ENCODE measurements around the gene G6PC3.
A peak's percentile ranks its signal among the peaks of the same experiment; 100 is the strongest.

G6PC3 gene

GRCh38 chr17:44071198-44071520, 624 bp downstream of the G6PC3 start:
- Histone ChIP-seq H3K4me3 (replicated peaks; ENCODE audit: insufficient read depth, low read length) (peak overlapping the region; percentile 73), H3K27me3 (ENCODE audit: insufficient read depth, poor library complexity, severe bottlenecking) (no peaks in the 10 kb centered on the region), H3K27ac (replicated peaks) (peak overlapping the region; percentile 81)
- TF ChIP-seq, protein P1, sequence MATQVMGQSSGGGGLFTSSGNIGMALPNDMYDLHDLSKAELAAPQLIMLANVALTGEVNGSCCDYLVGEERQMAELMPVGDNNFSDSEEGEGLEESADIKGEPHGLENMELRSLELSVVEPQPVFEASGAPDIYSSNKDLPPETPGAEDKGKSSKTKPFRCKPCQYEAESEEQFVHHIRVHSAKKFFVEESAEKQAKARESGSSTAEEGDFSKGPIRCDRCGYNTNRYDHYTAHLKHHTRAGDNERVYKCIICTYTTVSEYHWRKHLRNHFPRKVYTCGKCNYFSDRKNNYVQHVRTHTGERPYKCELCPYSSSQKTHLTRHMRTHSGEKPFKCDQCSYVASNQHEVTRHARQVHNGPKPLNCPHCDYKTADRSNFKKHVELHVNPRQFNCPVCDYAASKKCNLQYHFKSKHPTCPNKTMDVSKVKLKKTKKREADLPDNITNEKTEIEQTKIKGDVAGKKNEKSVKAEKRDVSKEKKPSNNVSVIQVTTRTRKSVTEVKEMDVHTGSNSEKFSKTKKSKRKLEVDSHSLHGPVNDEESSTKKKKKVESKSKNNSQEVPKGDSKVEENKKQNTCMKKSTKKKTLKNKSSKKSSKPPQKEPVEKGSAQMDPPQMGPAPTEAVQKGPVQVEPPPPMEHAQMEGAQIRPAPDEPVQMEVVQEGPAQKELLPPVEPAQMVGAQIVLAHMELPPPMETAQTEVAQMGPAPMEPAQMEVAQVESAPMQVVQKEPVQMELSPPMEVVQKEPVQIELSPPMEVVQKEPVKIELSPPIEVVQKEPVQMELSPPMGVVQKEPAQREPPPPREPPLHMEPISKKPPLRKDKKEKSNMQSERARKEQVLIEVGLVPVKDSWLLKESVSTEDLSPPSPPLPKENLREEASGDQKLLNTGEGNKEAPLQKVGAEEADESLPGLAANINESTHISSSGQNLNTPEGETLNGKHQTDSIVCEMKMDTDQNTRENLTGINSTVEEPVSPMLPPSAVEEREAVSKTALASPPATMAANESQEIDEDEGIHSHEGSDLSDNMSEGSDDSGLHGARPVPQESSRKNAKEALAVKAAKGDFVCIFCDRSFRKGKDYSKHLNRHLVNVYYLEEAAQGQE (IDR thresholded peaks at IDR 0.05; ENCODE audit: insufficient replicate concordance, low read depth) = no peak
- DNase-seq (ENCODE audit: low read depth in 1 of 2, low spot score in 1 of 2) = no peak

- no peaks in the 10 kb centered on the region for H3K27me3 ChIP-seq (ENCODE audit: insufficient read depth, poor library complexity, severe bottlenecking)
- peak overlapping the region; percentile 73 for H3K4me3 ChIP-seq (replicated peaks; ENCODE audit: insufficient read depth, low read length)
- DNase-seq (ENCODE audit: low read depth in 1 of 2, low spot score in 1 of 2) = peak in 1 of 2 experiments; percentile 25
- H3K27ac ChIP-seq (replicated peaks) = peak overlapping the region; percentile 81
- TF ChIP-seq GABPA (IDR thresholded peaks at IDR 0.05; ENCODE audit: low read depth) (no peak), POLR2AphosphoS5 (IDR thresholded peaks at IDR 0.05; ENCODE audit: low read depth) (no peak), SPI1 (IDR thresholded peaks at IDR 0.05; ENCODE audit: borderline replicate concordance, low read depth) (no peak), CTCF (IDR thresholded peaks at IDR 0.05; ENCODE audit: insufficient read depth, low read length) (no peak)
- TF ChIP-seq, protein P1 (IDR thresholded peaks at IDR 0.05; ENCODE audit: insufficient replicate concordance, low read depth) = no peak
Observed at GRCh38 chr17:44071772-44072171, 1.2 kb downstream of the G6PC3 start.

DNA sequence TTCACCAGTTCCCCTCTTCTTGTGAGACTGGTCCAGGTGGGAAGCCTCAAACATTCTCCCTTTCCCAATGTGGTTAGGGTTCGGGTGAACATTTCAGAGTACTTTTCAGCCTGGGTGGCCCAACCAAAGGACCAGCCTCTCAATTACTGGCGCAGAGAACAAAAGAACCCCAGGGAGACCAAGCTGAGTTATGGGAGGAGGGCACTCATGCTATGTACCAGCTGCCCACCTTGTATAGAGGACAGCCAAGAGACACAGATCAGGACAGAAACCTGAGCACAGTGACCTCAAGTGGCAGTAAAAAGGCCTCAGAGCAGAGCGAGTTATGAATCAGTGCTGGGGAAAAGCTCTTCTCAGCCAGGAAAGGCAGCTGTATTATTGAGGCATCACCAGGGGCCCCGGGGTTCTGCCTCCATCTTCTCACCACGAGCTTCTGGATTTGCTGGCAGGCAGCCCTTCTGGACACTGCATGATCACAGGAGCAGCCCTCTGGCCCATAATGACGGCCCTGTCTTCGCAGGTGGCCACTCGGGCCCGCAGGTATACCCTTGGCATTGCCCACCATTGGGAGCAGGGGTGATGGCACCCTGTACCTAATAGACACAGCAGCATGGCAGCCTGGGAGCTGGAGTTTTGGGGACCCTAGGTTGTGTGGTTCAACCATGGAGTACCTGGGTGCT, 3.8 kb downstream of the G6PC3 start:
- Histone ChIP-seq H3K4me3 (replicated peaks; ENCODE audit: insufficient read depth, low read length) (no peak overlapping the region), H3K27me3 (ENCODE audit: insufficient read depth, poor library complexity, severe bottlenecking) (no peaks in the 10 kb centered on the region), H3K27ac (replicated peaks) (no peak overlapping the region)
- TF ChIP-seq CTCF (IDR thresholded peaks at IDR 0.05; ENCODE audit: insufficient read depth, low read length) (no peak), SPI1 (IDR thresholded peaks at IDR 0.05; ENCODE audit: borderline replicate concordance, low read depth) (no peak), POLR2AphosphoS5 (IDR thresholded peaks at IDR 0.05; ENCODE audit: low read depth) (no peak)
- TF ChIP-seq, protein P1 (IDR thresholded peaks at IDR 0.05; ENCODE audit: insufficient replicate concordance, low read depth) = no peak
- DNase-seq (ENCODE audit: low read depth in 1 of 2, low spot score in 1 of 2) = no peak
